GDM1 (cell line): Measurements from ENCODE around the gene ATG7.
A peak's percentile ranks its signal among the peaks of the same experiment; 100 is the strongest.

Source experiments
- DNase-seq: peaks from one replicate; lab custom pipeline; 2025; lab: John Stamatoyannopoulos, UW

Gene ATG7

GRCh38 chr3:11271986-11272904 lies at the start of gene ATG7:
Gene ATG7 (plus strand): TSS chr3:11272397. CDS start chr3:11298696, 26,299 bp downstream.
- peak; percentile 95 for DNase-seq

GRCh38 chr3:11224010-11224409 lies 48.2 kb upstream of the ATG7 start:
- DNase-seq: no peak

DNA sequence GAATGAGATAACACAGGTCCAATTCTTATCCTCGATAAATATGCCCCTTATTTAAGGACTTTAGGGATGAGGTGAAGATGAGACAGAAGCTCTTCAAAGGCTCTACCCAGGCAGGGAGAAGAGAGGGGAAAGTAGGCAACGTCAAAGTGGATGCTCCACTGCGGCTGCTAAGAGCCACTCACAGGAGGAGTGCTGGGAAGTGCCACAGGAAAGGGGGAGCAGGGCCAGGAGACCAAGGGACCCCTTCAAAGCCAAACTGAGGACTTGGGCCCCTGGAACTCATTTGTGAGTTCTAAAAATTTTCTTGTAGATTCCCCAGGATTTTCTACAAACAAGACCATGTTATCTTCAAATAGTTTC lies 47.3 kb upstream of the ATG7 start:
- DNase-seq: no peak

DNA sequence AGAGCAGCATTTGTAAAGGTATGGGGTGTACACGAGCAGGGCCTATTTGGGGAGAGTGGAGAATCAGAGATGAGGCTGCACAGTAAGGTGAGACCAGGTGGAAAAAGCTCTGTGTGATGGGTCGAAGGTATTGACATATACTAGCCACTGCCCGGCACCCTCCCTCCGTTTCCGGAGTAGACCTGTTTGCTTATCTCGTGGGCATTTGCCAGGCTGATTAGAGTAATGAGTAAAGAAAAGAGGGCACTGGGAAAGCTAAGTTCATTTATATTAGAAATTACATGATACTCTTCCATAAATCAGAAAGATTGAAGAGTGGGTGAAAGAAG lies 46.2 kb upstream of the ATG7 start:
- no peak for DNase-seq

GRCh38 chr3:11228041-11228440 lies 44.2 kb upstream of the ATG7 start:
- DNase-seq: no peak

DNA sequence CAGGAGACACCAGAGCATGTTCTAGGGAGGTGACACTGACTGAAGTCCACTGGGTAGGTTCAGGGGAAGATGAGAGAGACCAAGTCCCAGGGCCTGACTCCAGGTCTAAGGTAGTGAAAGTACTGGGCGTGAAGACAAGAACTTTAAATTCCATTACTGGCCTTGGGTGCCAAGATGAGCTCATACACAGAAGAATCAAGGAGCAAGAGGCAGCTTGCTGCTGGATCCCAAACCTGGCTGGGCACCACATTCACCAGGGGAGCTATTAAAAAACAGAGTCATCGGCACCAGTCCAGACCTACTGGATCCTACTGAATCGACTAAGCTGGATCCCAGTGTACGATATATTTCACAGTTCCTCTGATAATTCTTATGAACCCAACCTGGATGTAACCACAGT lies 42.1 kb upstream of the ATG7 start:
- no peak for DNase-seq

DNA sequence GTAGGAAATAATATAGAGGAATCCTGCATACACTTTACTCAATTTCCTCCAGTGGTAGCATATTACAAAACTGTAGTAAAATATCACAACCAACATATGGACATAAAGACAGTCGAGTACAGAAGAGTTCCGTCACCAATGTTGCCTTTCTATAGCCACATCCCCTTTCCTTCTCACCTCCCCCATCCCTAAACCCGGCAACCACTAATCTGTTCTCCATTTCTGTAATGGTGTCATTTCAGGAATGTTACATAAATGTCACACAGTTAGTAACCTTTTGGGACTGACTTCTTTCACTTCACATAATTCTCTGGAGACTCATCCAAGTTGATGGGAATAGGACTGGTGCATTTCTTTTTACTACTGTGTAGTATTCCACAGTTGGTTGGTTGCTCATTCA lies 41.4 kb upstream of the ATG7 start:
- DNase-seq: no peak

DNA sequence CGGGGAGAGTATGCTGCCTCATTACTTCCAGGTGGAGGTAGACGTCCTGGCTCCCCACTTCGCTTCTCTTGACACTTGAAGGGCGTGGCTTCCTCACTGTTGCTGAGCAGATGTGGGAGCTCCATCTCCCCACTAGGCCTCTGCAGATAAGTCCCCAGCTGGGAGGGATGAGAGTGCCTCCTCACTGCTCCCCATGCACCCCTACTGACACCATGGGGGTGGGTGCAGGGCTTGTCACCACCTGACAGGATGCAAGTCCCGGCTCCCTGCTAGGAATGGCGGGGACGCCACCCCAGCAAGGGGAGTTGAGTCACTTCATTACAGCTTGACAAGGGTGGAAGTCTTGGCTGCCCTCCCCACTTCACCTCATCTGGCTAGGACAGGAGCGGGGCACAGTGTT lies 36.8 kb upstream of the ATG7 start:
- DNase-seq: no peak

DNA sequence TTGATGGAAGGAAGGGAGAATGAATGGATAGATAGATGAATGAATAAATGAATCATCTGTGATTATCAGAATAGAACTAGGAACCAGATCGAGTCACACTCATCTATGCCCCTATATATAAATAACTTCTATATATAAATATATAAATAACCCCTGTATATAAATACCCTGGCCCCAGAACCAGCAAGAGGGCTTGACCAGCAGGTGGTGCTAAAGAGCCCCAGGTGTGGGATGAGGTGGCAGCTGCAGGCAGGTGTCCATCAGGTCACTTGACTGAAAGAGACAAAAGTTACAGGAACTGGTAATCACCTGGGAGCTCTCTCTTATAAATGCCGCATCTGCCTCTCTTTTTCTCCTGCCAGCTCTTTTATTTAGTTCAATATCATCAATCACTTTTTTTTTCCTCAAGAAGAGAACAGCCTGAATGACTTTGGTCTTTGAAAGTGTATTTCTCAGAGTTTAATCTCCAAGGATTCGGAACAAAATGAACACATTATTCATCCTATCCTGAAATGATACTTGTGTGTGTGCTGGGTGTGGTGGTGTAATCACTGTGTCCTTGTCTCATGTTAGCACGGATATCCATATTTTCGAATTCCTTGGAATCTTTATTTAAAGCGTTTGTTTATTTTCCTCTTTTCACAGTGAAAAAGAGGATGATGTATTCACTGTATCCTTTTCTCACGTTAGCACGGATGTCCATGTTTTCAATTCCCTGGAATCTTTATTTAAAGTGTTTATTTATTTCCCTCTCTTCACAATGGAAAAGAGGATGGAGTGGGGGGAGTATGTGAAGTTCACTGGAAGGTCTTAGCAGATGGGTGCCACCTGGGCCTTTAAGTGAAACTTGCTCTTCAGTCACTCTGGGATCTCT lies 35.4 kb upstream of the ATG7 start:
- no peak for DNase-seq

DNA sequence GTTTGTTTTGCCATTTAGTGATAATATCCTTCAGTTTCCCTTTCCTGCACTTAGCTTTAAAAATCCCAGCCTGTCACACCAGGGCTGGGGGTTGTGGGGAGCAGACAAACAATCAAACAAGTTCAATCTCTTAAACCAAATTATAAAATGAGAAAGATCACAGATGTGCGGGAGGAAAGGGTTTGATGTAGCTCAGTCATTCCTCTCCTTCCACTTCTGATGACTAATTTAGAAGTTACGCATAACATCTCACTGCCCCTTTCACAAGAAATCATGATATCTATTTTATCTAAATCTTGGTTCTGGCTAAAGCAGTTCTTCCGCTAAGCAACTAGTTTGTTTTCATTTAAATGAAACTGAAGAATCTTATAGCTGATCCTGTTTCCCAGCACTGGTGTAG lies 34.1 kb upstream of the ATG7 start:
- no peak for DNase-seq

GRCh38 chr3:11238880-11239279 lies 33.3 kb upstream of the ATG7 start:
- DNase-seq: no peak

DNA sequence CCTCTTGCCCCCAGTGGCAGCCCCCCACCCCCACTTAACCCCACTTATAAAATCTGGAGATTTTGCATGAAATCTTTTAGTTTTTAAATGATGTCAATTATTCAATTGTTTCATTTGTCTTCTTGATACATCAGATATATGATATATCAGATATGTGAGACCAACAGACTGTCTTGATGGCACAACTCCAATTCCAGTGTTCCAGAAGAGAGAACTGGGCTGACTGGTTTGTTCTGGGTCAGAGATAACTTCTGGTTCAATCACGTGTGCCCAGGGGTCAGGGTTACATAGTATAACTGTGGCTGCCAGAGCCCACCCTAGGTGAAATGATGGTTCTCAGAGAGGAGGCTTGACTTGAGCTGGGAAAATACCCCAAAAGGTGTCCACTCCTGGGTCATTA lies 32.4 kb upstream of the ATG7 start:
- DNase-seq: no peak

GRCh38 chr3:11240496-11240895 lies 31.7 kb upstream of the ATG7 start:
- DNase-seq: no peak

DNA sequence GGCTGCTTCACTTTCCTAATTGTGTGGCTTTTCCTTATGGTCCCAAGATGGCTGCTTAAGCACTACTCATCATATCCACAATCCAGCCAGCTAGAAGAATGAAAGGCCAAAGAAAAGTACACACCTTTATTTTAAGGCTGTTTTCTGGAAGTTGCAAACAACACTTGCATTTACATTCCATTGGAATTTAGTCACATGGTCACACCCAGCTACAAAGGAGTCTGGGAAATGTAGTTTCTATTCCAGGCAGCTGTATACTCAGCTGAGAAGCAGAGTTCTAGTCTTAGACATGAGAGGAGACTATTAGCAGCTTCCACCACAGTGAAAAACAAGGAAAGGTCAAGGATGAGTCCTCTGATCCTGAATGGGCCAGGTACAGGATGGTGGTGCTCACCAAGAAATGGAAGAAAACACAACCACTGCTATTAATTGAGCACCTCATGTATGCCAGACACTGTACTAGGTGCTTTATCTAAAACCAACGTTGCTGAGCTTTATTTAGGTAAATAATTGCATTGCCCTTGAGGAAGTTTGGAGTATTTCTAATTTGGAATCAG lies 28.0 kb upstream of the ATG7 start:
- DNase-seq: no peak

- DNase-seq: no peak
Measured at GRCh38 chr3:11245276-11245675, 26.9 kb upstream of the ATG7 start.

- no peak for DNase-seq
Measured at GRCh38 chr3:11245827-11246662, 26.2 kb upstream of the ATG7 start.

- no peak for DNase-seq
Measured at GRCh38 chr3:11246663-11246970, 25.6 kb upstream of the ATG7 start.

DNA sequence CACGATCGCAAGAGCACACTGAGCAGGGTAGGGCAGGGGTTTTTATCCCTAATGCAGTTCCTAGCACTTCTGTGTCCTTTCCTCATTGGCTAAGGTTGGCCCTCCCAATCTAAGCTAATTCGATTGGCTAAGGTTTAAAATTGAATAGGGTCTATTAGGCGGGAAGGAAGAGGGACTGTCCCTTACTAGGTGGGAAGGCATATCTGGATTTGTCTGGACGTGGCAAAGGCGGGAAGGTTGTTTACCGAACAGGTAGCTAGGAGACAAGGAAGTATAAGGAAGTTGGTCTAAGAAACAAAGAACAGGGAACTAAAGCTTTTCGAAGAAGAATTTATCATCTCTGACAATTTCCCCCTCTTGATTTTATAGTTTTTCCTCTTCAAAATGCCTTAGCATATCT lies 24.8 kb upstream of the ATG7 start:
- DNase-seq: no peak

DNA sequence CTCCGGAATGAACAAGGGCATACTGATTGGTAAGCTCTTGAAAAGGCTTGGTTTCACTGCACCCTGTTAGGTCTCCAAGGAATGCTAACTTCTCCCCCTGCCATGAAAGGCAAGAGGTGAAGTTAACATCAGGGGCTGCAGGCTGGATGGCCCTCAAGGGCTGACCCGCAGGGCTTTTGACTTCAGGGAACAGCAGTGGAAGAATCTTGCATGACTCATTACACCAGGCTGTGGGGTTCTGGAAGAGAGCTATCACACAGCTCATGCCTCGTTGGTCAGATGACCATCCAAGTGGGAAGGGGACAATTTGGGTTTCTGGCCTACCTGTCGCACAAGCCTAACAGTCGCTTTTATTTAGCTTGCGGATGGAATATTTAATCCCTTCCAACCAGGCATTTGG lies 23.6 kb upstream of the ATG7 start:
- no peak for DNase-seq

- no peak for DNase-seq
Measured at GRCh38 chr3:11250902-11251806, 21.0 kb upstream of the ATG7 start.

DNA sequence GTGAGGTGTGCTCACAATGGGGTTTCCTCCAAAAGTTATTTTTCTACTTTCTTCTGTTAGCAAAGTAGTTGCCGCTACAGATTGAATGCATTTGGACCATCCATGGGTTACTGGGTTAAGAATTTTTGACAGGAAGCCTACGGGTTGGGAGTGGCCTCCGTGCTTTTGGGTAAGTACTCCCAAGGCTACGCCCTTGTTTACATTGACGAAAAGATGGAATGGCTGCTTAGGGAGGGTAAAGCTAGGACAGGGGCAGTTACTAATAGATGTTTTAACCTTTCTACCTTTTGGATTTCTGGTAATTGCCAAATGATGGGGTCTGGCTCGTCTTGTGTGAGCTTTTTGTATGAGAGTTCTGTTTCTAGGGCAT lies 20.4 kb upstream of the ATG7 start:
- DNase-seq: no peak
